Adipocyte (in vitro differentiated cells): ENCODE data around the gene GRAMD1A.
"Not testable (repeated sequence)": the region's sequence is repeated elsewhere in the genome, so short reads cannot be mapped to it uniquely, and the experiment has no call there.

Source experiments
- DNase-seq: peaks from one replicate; pipeline ENCODE4 v3.0.0-alpha.2; 2015; ENCODE audit warnings: low read depth
- H3K27me3 ChIP-seq: replicated peaks from 2 replicates; pipeline ENCODE4 v1.7.0; 2013; ENCODE audit warnings: mild to moderate bottlenecking, low read length, moderate library complexity; ENCODE audit not compliant: control insufficient read depth, insufficient read depth
- H3K36me3 ChIP-seq: 2 replicates; pipeline ENCODE4 v1.7.0; 2013; ENCODE audit warnings: low read length, mild to moderate bottlenecking, moderate library complexity; ENCODE audit not compliant: control insufficient read depth, insufficient read depth, severe bottlenecking
- H3K4me1 ChIP-seq: 2 replicates; pipeline ENCODE4 v1.7.0; 2013; ENCODE audit warnings: mild to moderate bottlenecking, low read length, moderate library complexity; ENCODE audit not compliant: control insufficient read depth, insufficient read depth
- H3K4me3 ChIP-seq: 2 replicates; pipeline ENCODE4 v1.7.0; 2013; ENCODE audit warnings: mild to moderate bottlenecking, low read length, moderate library complexity
- H3K9ac ChIP-seq: 2 replicates; pipeline ENCODE4 v1.7.0; 2013; ENCODE audit warnings: mild to moderate bottlenecking, low read length, moderate library complexity
- H3K9me3 ChIP-seq: 2 replicates; pipeline ENCODE4 v1.7.0; 2013; ENCODE audit warnings: mild to moderate bottlenecking, low read length, moderate library complexity; ENCODE audit not compliant: control insufficient read depth

GRAMD1A gene

GRCh38 chr19:34995551-34995950, 4.6 kb upstream of the GRAMD1A start:
- Histone ChIP-seq H3K9ac (no peak overlapping the region), H3K4me3 (no peak overlapping the region), H3K4me1 (peaks cover 9% of the 10 kb centered on the region), H3K36me3 (no peaks in the 10 kb centered on the region), H3K27me3 (peaks cover 3% of the 10 kb centered on the region), H3K9me3 (no peaks in the 10 kb centered on the region)
- DNase-seq: no peak

GRCh38 chr19:34997071-34997617, 3.0 kb upstream of the GRAMD1A start:
- DNase-seq: no peak
- no peaks in the 10 kb centered on the region for H3K36me3 ChIP-seq
- peaks cover 3% of the 10 kb centered on the region for H3K27me3 ChIP-seq
- peaks cover 16% of the 10 kb centered on the region for H3K4me1 ChIP-seq
- no peak overlapping the region for H3K4me3 ChIP-seq
- H3K9me3 ChIP-seq: no peaks in the 10 kb centered on the region
- H3K9ac ChIP-seq: no peak overlapping the region

GRCh38 chr19:34998224-34998623, 1.9 kb upstream of the GRAMD1A start:
- not testable (repeated sequence) for H3K36me3 ChIP-seq

GRCh38 chr19:34998777-34999497, 1.2 kb upstream of the GRAMD1A start:
- no peaks in the 10 kb centered on the region for H3K27me3 ChIP-seq
- DNase-seq: no peak
- peaks cover 26% of the 10 kb centered on the region for H3K4me1 ChIP-seq
- H3K4me3 ChIP-seq: peak overlapping the region; percentile 86
- H3K9ac ChIP-seq: peak overlapping the region; percentile 90
- no peaks in the 10 kb centered on the region for H3K36me3 ChIP-seq
- no peaks in the 10 kb centered on the region for H3K9me3 ChIP-seq

More at GRCh38 chr19:34998224-34998623, 1.9 kb upstream of the GRAMD1A start:
- peaks cover 22% of the 10 kb centered on the region for H3K4me1 ChIP-seq
- H3K27me3 ChIP-seq, H3K9me3 ChIP-seq, H3K9ac ChIP-seq, DNase-seq, H3K4me3 ChIP-seq: not testable (repeated sequence)

- Histone ChIP-seq H3K27me3 (no peaks in the 10 kb centered on the region), H3K4me1 (peaks cover 26% of the 10 kb centered on the region), H3K36me3 (no peaks in the 10 kb centered on the region), H3K4me3 (peak overlapping the region; percentile 82), H3K9ac (no peak overlapping the region), H3K9me3 (no peaks in the 10 kb centered on the region)
- no peak for DNase-seq
Measured at GRCh38 chr19:35000338-35000646, 169 bp downstream of the GRAMD1A start.

GRCh38 chr19:35000647-35001501, 751 bp downstream of the GRAMD1A start:
- DNase-seq: peak; percentile 58
- Histone ChIP-seq H3K4me3 (peak overlapping the region; percentile 82), H3K4me1 (peaks cover 26% of the 10 kb centered on the region), H3K36me3 (peaks cover 4% of the 10 kb centered on the region), H3K27me3 (no peaks in the 10 kb centered on the region), H3K9me3 (no peaks in the 10 kb centered on the region), H3K9ac (peak overlapping the region; percentile 79)

GRCh38 chr19:35002037-35002535, 2.0 kb downstream of the GRAMD1A start:
- no peak overlapping the region for H3K9ac ChIP-seq
- peaks cover 26% of the 10 kb centered on the region for H3K4me1 ChIP-seq
- H3K9me3 ChIP-seq: no peaks in the 10 kb centered on the region
- no peaks in the 10 kb centered on the region for H3K27me3 ChIP-seq
- peaks cover 4% of the 10 kb centered on the region for H3K36me3 ChIP-seq
- H3K4me3 ChIP-seq: no peak overlapping the region
- DNase-seq: no peak

GRCh38 chr19:35004517-35005255, 4.6 kb downstream of the GRAMD1A start:
- no peak for DNase-seq
- Histone ChIP-seq H3K27me3 (no peaks in the 10 kb centered on the region), H3K9ac (no peak overlapping the region), H3K4me1 (peaks cover 20% of the 10 kb centered on the region), H3K9me3 (no peaks in the 10 kb centered on the region), H3K4me3 (no peak overlapping the region), H3K36me3 (peaks cover 9% of the 10 kb centered on the region)

GRCh38 chr19:35005256-35005977, 5.3 kb downstream of the GRAMD1A start:
- Histone ChIP-seq H3K4me3 (no peak overlapping the region), H3K36me3 (peaks cover 16% of the 10 kb centered on the region), H3K27me3 (no peaks in the 10 kb centered on the region), H3K9me3 (no peaks in the 10 kb centered on the region), H3K4me1 (peaks cover 17% of the 10 kb centered on the region), H3K9ac (no peak overlapping the region)
- DNase-seq: no peak

GRCh38 chr19:35006007-35006341, 5.9 kb downstream of the GRAMD1A start:
- Histone ChIP-seq H3K36me3 (peaks cover 20% of the 10 kb centered on the region), H3K4me1 (peaks cover 17% of the 10 kb centered on the region)
- H3K9ac ChIP-seq, H3K27me3 ChIP-seq, H3K4me3 ChIP-seq, H3K9me3 ChIP-seq, DNase-seq: not testable (repeated sequence)
